H1 (cell line): ENCODE measurements around the gene BRPF1. TPM values are rescaled to one million over a fixed set of nuclear protein-coding genes. Genes with fewer than 3 reads are reported as not detected.

ENCODE experiments used
- CBX5 ChIP-seq: fragments of 300-800, 300-1000 bp; sonication (generic); IDR thresholded peaks from 2 replicates; pipeline ENCODE4 v1.7.1; 2016; ENCODE audit warnings: antibody characterized with exemption, low read length, low read depth
- CBX8 ChIP-seq: fragments of 300-800, 300-1000 bp; sonication (generic); IDR thresholded peaks from 2 replicates; pipeline ENCODE4 v1.7.1; 2016; ENCODE audit warnings: low read depth, low read length, borderline replicate concordance
- CHD1 ChIP-seq: IDR thresholded peaks from 2 replicates; pipeline ENCODE4 v1.6.1; 2012; ENCODE audit warnings: low read depth, low read length, improper control_type of control experiment
- CHD2 ChIP-seq: IDR thresholded peaks from 2 replicates; pipeline ENCODE4 v1.6.1; 2012; ENCODE audit warnings: low read length, improper control_type of control experiment
- EZH2 ChIP-seq: fragments of 200-600 bp; sonication (generic); IDR thresholded peaks from 2 replicates; pipeline ENCODE4 v1.7.1; 2012; ENCODE audit warnings: low read depth, mild to moderate bottlenecking, moderate library complexity, low read length, inconsistent platforms; ENCODE audit not compliant: severe bottlenecking
- FOSL1 ChIP-seq: IDR thresholded peaks from 2 replicates; pipeline ENCODE4 v1.6.1; 2011; ENCODE audit warnings: mild to moderate bottlenecking, low read depth, low read length, moderate library complexity; ENCODE audit not compliant: insufficient read depth
- HDAC6 ChIP-seq: IDR thresholded peaks from one replicate; pipeline ENCODE4 v1.7.1; 2012; ENCODE audit warnings: low read depth, mild to moderate bottlenecking, inconsistent platforms, low read length, moderate library complexity
- TBP ChIP-seq: IDR thresholded peaks from 2 replicates; pipeline ENCODE4 v1.6.1; 2011; ENCODE audit warnings: low read depth, low read length, improper control_type of control experiment
- polyA plus RNA-seq, 7 experiments: library from polyadenylated mRNA; depleted of rRNA in 3 of 7; stranded (reverse) in 5 of 7; unstranded in 2 of 7; fragments of >200 nt in 5 of 7; fragments of 200-250 nt in 2 of 7; gene quantifications; 1 replicate in 5 of 7; 2 replicates in 1 of 7; 4 replicates in 1 of 7; pipeline versions ENCODE4 v1.2.1 to v1.2.3, GENCODE V29; 2011 to 2013; ENCODE audit warnings: missing spikeins in 2 of 7, mixed read lengths in 2 of 7
- total RNA-seq: library from RNA; stranded (reverse); fragmentation: NEBNext Ultra II Directional; extraction: Animal tissue kit (Norgen Biotek cat#: 25700); gene quantifications from 2 replicates; pipeline ENCODE4 v1.2.1, GENCODE V29; 2021

BRPF1 gene
- total and polyA plus RNA-seq, 2 of the 8 experiments (the other 6 are each of a cell fraction or from before 2014, with no cell fraction given): 11.3 to 21.7 TPM

DNA sequence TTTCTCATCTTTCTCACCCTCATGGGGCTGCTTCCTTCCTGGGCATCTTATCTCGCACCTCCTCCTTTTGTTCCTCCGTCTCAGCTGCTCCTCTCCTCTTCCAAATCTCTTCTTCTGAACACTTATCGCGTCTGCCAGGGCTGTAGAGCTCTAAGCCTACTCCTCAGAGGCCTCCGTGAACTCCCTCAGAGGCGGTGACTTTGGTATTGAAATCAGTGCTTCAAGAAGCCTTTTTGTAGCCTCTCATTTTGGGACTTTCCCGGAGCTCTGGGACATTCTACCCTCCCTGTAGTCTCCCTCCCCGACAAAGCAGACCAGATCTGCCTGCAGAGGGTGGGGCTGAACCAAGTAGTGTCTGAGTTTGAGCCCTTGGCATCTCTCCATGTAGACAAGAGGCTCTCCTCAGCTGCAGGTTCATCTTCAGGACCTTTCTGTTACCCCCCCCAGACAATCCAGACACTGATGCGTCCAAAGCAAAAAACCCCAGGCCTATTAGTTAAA, 45.4 kb upstream of the BRPF1 start (continued):
- no peak for TF ChIP-seq CHD2
- no peak for TF ChIP-seq CHD1
- no peak for TF ChIP-seq CBX5
- TF ChIP-seq FOSL1: no peak
- no peak for TF ChIP-seq TBP
- no peak for TF ChIP-seq HDAC6
- no peak for TF ChIP-seq CBX8
- no peak for TF ChIP-seq EZH2
